Activated CD8-positive, alpha-beta memory T cell treated with anti-CD3 and anti-CD28 coated beads, Interleukin-2, amount 10 ng/mL, durations not matched to agents 7 days and 5 days (primary cell): ENCODE results near the gene SAMD4A. TPM values are rescaled to one million over a fixed set of nuclear protein-coding genes. Genes with fewer than 3 reads are reported as not detected.
A peak's percentile ranks its signal among the peaks of the same experiment; 100 is the strongest.
"Not testable (repeated sequence)": the region's sequence is repeated elsewhere in the genome, so short reads cannot be mapped to it uniquely, and the experiment has no call there.

Experiments used
- ATAC-seq: fragments of 150-1000 bp; cut with Tn5 transposase; one replicate; pipeline ENCODE4 v1.10.0; 2021; ENCODE audit warnings: moderate library complexity
- CTCF ChIA-PET: fragments of 350-600 bp; sonication (Branson Sonifier 250); formaldehyde crosslinking; loops from one replicate; lab custom pipeline; 2021; ENCODE audit warnings: antibody characterized with exemption; lab: Charles Lee
- DNase-seq: peaks from one replicate; pipeline ENCODE4 v3.0.0-alpha.2; 2020
- H3K27ac Mint-ChIP-seq: one replicate; pipeline ENCODE4 v1.8.0; 2021; ENCODE audit warnings: mild to moderate bottlenecking, mixed read lengths
- H3K27me3 Mint-ChIP-seq: one replicate; pipeline ENCODE4 v1.8.0; 2021; ENCODE audit warnings: mixed read lengths
- H3K36me3 Mint-ChIP-seq: one replicate; pipeline ENCODE4 v1.8.0; 2021; ENCODE audit warnings: mild to moderate bottlenecking, mixed read lengths
- H3K4me1 Mint-ChIP-seq: one replicate; pipeline ENCODE4 v1.8.0; 2021; ENCODE audit warnings: mixed read lengths
- H3K4me3 Mint-ChIP-seq: one replicate; pipeline ENCODE4 v1.8.0; 2021; ENCODE audit warnings: mild to moderate bottlenecking, moderate library complexity, mixed read lengths
- H3K9me3 Mint-ChIP-seq: one replicate; pipeline ENCODE4 v1.8.0; 2022; ENCODE audit warnings: low read depth, mixed read lengths
- total RNA-seq, 2 experiments: library from RNA; stranded (reverse); gene quantifications; one replicate each; pipeline ENCODE4 v1.2.3, GENCODE V29; 2021

SAMD4A gene
- total RNA-seq, 2 experiments from 2014 or later: 1.6 to 1.7 TPM

- H3K36me3 Mint-ChIP-seq: no peaks in the 10 kb centered on the region
- ATAC-seq (no peak), DNase-seq (no peak)
- H3K4me1 Mint-ChIP-seq: no peaks in the 10 kb centered on the region
- no peak overlapping the region for H3K27ac Mint-ChIP-seq
- CTCF ChIA-PET: interaction anchor here (0.8 kb wide), 1 partner anchor 33 kb away, joined by 3 read pairs; no protein-coding TSS in a partner anchor
- peaks cover 36% of the 10 kb centered on the region for H3K27me3 Mint-ChIP-seq
- H3K9me3 Mint-ChIP-seq: no peaks in the 10 kb centered on the region
- H3K4me3 Mint-ChIP-seq: no peak overlapping the region
Observed at GRCh38 chr14:54610051-54610977, 43.4 kb downstream of the SAMD4A start.

DNA sequence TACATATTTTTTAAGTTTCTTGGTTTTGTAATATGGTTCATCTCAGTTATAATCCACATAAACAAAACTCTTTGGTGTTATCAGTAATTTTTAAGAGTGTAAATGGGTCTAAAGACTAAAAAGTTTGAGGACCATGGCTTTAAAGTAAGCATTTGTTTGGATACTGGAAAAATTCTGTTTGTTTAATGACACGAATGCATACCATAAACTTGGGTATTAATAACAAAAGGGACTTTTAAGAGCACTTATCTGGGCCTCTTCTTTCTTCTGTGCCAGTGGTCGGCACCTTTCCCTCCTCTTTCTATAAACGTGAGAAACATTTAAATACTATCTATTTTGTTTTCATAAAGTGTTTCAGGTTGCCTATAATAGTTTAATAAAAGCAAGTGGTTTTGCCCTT, 47.4 kb downstream of the SAMD4A start:
- Mint-ChIP-seq H3K27me3 (peaks cover 25% of the 10 kb centered on the region), H3K4me3 (no peak overlapping the region), H3K27ac (no peak overlapping the region), H3K36me3 (no peaks in the 10 kb centered on the region), H3K4me1 (peaks cover 11% of the 10 kb centered on the region), H3K9me3 (no peaks in the 10 kb centered on the region)
- ATAC-seq: no peak
- DNase-seq: no peak
- CTCF ChIA-PET: no interaction called here

GRCh38 chr14:54617467-54617866, 50.5 kb downstream of the SAMD4A start:
- Mint-ChIP-seq H3K9me3 (peaks cover 4% of the 10 kb centered on the region), H3K27ac (no peak overlapping the region), H3K4me3 (no peak overlapping the region), H3K27me3 (peaks cover 9% of the 10 kb centered on the region), H3K36me3 (peaks cover 5% of the 10 kb centered on the region), H3K4me1 (peaks cover 15% of the 10 kb centered on the region)
- CTCF ChIA-PET: interaction anchor here (0.8 to 0.9 kb wide), 3 partner anchors 10 to 156 kb away, joined by 3 read pairs; no protein-coding TSS in a partner anchor
- DNase-seq (no peak), ATAC-seq (peak; percentile 33)

DNA sequence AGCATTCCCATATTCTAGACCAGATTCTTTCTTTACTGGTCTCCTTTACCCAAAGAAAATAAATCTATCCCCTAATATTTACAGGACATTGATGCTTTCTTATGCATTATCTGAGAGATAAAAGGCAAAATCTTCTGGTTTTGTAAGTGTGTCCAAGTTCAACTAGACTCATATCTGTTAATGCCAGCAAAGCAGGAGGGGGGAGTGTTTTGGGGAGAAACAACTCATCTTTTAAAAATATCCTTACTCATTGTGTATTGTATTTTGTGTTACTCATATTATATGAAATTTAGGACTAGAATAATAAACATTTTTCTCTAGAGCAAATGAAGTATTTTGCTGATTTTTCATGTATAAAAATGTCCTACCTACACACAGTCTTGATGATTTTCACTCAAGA, 54.8 kb downstream of the SAMD4A start:
- H3K36me3 Mint-ChIP-seq: peaks cover 5% of the 10 kb centered on the region
- CTCF ChIA-PET: no interaction called here
- H3K27ac Mint-ChIP-seq: no peak overlapping the region
- no peak for DNase-seq
- H3K4me3 Mint-ChIP-seq: no peak overlapping the region
- no peak for ATAC-seq
- H3K4me1 Mint-ChIP-seq: peaks cover 22% of the 10 kb centered on the region
- no peaks in the 10 kb centered on the region for H3K27me3 Mint-ChIP-seq
- peaks cover 4% of the 10 kb centered on the region for H3K9me3 Mint-ChIP-seq

GRCh38 chr14:54622192-54622958, 55.4 kb downstream of the SAMD4A start:
- ATAC-seq: peak; percentile 36
- CTCF ChIA-PET: no interaction called here
- Mint-ChIP-seq H3K27me3 (no peaks in the 10 kb centered on the region), H3K4me1 (peaks cover 25% of the 10 kb centered on the region), H3K9me3 (peaks cover 4% of the 10 kb centered on the region), H3K4me3 (no peak overlapping the region), H3K27ac (no peak overlapping the region), H3K36me3 (peaks cover 5% of the 10 kb centered on the region)
- peak; percentile 44 for DNase-seq

DNA sequence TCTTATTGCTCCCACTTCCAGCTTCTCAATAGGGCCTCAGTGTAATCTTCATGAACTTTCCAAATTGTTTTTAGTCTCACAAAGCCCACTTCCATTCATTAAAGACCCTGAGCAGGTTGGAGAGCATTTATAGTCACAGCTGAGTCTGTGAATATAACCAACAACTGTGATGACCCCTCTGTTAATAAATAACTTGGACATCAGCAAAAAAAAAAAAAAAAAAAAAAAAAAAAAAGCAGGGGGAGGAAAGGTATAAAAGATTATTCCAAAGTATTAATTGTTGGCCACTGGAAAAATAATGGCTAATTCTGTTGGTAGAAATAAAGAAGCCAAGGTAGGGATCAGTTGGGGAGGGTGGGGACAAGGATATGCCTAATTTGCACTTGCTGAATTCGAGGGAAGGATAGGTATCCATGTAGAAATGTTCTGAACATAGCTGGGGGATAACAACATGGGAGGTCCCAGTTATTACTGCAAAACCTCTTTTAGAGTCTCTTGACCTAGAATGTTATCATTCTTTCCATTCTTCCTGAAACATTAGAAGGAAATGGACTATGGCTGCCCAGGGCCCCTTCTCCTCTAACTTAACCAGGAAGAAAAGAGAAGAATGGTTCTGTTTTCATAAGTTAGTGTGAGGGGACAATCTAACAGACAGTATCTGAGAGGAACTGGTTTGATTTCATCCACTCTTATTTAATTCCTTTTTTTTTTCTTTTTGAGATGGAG, 56.5 kb downstream of the SAMD4A start:
- H3K4me3 Mint-ChIP-seq: no peak overlapping the region
- peaks cover 29% of the 10 kb centered on the region for H3K4me1 Mint-ChIP-seq
- CTCF ChIA-PET: no interaction called here
- no peak for ATAC-seq
- peaks cover 4% of the 10 kb centered on the region for H3K9me3 Mint-ChIP-seq
- DNase-seq: no peak
- no peaks in the 10 kb centered on the region for H3K27me3 Mint-ChIP-seq
- H3K36me3 Mint-ChIP-seq: peaks cover 5% of the 10 kb centered on the region
- no peak overlapping the region for H3K27ac Mint-ChIP-seq

DNA sequence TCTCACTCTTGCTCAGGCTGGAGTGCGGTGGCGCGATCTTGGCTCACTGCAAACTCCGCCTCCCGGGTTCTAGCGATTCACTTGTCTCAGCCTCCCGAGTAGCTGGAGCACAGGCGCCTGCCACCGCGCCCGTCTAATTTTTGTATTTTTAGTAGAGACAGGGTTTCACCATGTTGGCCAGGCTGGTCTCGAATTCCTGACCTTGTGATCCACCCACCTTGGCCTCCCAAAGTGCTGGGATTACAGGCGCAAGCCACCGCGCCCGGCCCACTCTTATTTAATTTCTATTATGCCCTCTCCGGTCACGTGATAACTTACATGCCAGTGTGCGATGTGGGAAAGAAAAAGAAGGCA, 57.1 kb downstream of the SAMD4A start:
- H3K27me3 Mint-ChIP-seq, DNase-seq, H3K27ac Mint-ChIP-seq, ATAC-seq, CTCF ChIA-PET, H3K9me3 Mint-ChIP-seq, H3K36me3 Mint-ChIP-seq, H3K4me3 Mint-ChIP-seq: not testable (repeated sequence)
- H3K4me1 Mint-ChIP-seq: peaks cover 33% of the 10 kb centered on the region

DNA sequence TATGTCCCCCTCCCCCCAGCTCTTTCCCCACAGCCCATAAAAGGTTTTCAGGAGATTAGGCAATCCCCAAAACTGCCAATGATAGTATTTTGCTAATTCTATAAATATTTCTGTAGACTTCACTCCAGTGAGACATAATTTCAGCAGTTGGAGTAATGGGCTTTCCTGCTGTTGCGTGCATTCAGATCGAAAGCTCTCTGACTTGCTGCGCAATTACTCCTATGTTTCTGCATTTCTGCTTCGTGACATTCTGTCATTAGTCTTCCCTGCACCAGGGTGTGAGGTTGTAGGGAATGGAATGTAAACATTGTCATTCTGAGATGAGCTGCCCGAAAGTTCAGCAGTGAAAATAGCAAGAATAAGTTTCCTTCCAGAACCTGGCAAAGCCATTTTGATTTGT, 58.2 kb downstream of the SAMD4A start:
- H3K36me3 Mint-ChIP-seq: peaks cover 5% of the 10 kb centered on the region
- ATAC-seq (no peak), DNase-seq (no peak)
- H3K9me3 Mint-ChIP-seq: no peaks in the 10 kb centered on the region
- H3K4me1 Mint-ChIP-seq: peaks cover 40% of the 10 kb centered on the region
- no peak overlapping the region for H3K27ac Mint-ChIP-seq
- no peaks in the 10 kb centered on the region for H3K27me3 Mint-ChIP-seq
- CTCF ChIA-PET: interaction anchor here (2.0 kb wide), 1 partner anchor 149 kb away, joined by 6 read pairs; no protein-coding TSS in a partner anchor
- no peak overlapping the region for H3K4me3 Mint-ChIP-seq

- no peaks in the 10 kb centered on the region for H3K9me3 Mint-ChIP-seq
- peak overlapping the region; percentile 53 for H3K4me3 Mint-ChIP-seq
- DNase-seq (no peak), ATAC-seq (no peak)
- CTCF ChIA-PET: interaction anchor here (0.6 to 1.7 kb wide), 12 partner anchors 9 to 148 kb away, joined by 3 to 6 read pairs (median 4); no protein-coding TSS in a partner anchor
- peaks cover 38% of the 10 kb centered on the region for H3K4me1 Mint-ChIP-seq
- no peaks in the 10 kb centered on the region for H3K36me3 Mint-ChIP-seq
- peak overlapping the region; percentile 85 for H3K27ac Mint-ChIP-seq
- H3K27me3 Mint-ChIP-seq: no peaks in the 10 kb centered on the region
Observed at GRCh38 chr14:54627219-54627539, 60.3 kb downstream of the SAMD4A start.

- Mint-ChIP-seq H3K36me3 (peaks cover 3% of the 10 kb centered on the region), H3K4me3 (peak overlapping the region; percentile 53)
Observed at GRCh38 chr14:54627540-54628363, 60.8 kb downstream of the SAMD4A start.

DNA sequence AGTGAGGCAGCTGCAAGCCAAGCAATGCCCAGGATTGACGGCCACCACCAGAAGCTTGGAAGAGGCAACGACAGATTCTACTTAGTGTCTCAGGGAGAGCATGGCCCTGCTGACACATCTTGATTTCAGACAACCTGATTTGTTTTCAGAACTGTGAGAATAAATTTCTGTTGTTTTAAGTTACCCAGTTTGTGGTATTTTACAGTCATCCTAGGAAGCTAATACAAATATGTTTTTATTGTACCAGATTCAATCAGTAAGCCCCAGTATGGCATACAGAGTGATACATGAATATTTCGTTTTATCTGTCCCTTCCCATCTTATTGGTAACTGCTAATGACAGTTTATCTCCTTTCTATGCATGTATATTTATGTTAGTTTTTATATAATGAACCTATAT, 62.3 kb downstream of the SAMD4A start:
- Mint-ChIP-seq H3K36me3 (peaks cover 3% of the 10 kb centered on the region), H3K27me3 (no peaks in the 10 kb centered on the region), H3K9me3 (no peaks in the 10 kb centered on the region), H3K27ac (no peak overlapping the region), H3K4me1 (peaks cover 28% of the 10 kb centered on the region), H3K4me3 (no peak overlapping the region)
- ATAC-seq (no peak), DNase-seq (no peak)
- CTCF ChIA-PET: no interaction called here

More at GRCh38 chr14:54627540-54628363, 60.8 kb downstream of the SAMD4A start:
- Mint-ChIP-seq H3K4me1 (peaks cover 33% of the 10 kb centered on the region), H3K27me3 (no peaks in the 10 kb centered on the region), H3K27ac (peak overlapping the region; percentile 85), H3K9me3 (no peaks in the 10 kb centered on the region)
- ATAC-seq: peak; percentile 78
- CTCF ChIA-PET: interaction anchor here (0.9 to 1.7 kb wide), 11 partner anchors 9 to 148 kb away, joined by 3 to 6 read pairs (median 4); no protein-coding TSS in a partner anchor
- DNase-seq: peak; percentile 64

- no peak for ATAC-seq
- Mint-ChIP-seq H3K27ac (no peak overlapping the region), H3K27me3 (no peaks in the 10 kb centered on the region), H3K4me3 (no peak overlapping the region), H3K36me3 (peaks cover 3% of the 10 kb centered on the region), H3K4me1 (peaks cover 28% of the 10 kb centered on the region), H3K9me3 (no peaks in the 10 kb centered on the region)
- DNase-seq: no peak
- CTCF ChIA-PET: interaction anchor here (1.7 kb wide), 1 partner anchor 145 kb away, joined by 4 read pairs; no protein-coding TSS in a partner anchor
Observed at GRCh38 chr14:54629635-54630360, 62.9 kb downstream of the SAMD4A start.
